HG02610 (cell line): Measurements from ENCODE around the gene NTF3.

Experiments used
- ATAC-seq: cut with Tn5 transposase; IDR thresholded peaks from one replicate; pipeline ENCODE4 v1.9.1; 2021; ENCODE audit warnings: mild to moderate bottlenecking, moderate library complexity; ENCODE audit not compliant: unreplicated experiment

NTF3 gene

GRCh38 chr12:5430641-5431603 lies 986 bp upstream of the NTF3 start:
- no peak for ATAC-seq

GRCh38 chr12:5433081-5433844 lies 1.4 kb downstream of the NTF3 start:
- ATAC-seq, result no peak

GRCh38 chr12:5433845-5434646 lies 2.1 kb downstream of the NTF3 start:
- ATAC-seq, result no peak

- ATAC-seq, result no peak
These were observed 3.0 kb downstream of the NTF3 start for GRCh38 chr12:5434647-5435560.

- no peak for ATAC-seq
These were observed 5.3 kb downstream of the NTF3 start for GRCh38 chr12:5437182-5437583.

- no peak for ATAC-seq
These were observed 5.7 kb downstream of the NTF3 start for GRCh38 chr12:5437589-5437988.

- no peak for ATAC-seq
These were observed 6.8 kb downstream of the NTF3 start for GRCh38 chr12:5438671-5439200.

GRCh38 chr12:5439371-5439771 lies 7.5 kb downstream of the NTF3 start:
- ATAC-seq, result no peak

- no peak for ATAC-seq
These were observed 7.9 kb downstream of the NTF3 start for GRCh38 chr12:5439788-5440300.

- no peak for ATAC-seq
These were observed 9.1 kb downstream of the NTF3 start for GRCh38 chr12:5440978-5441377.

GRCh38 chr12:5441497-5442236 lies 9.8 kb downstream of the NTF3 start:
- ATAC-seq, result no peak

- no peak for ATAC-seq
These were observed 10.5 kb downstream of the NTF3 start for GRCh38 chr12:5442251-5443006.

- no peak for ATAC-seq
These were observed 12.6 kb downstream of the NTF3 start for GRCh38 chr12:5444520-5444919.

GRCh38 chr12:5447320-5447719 lies 15.4 kb downstream of the NTF3 start:
- no peak for ATAC-seq

- ATAC-seq, result no peak
These were observed 19.3 kb downstream of the NTF3 start for GRCh38 chr12:5451251-5451650.

GRCh38 chr12:5452569-5452968 lies 20.7 kb downstream of the NTF3 start:
- ATAC-seq, result no peak

GRCh38 chr12:5453466-5453865 lies 21.6 kb downstream of the NTF3 start:
- no peak for ATAC-seq

GRCh38 chr12:5455045-5455444 lies 23.1 kb downstream of the NTF3 start:
- no peak for ATAC-seq
